ENCODE data around the gene CMIP.

DNA sequence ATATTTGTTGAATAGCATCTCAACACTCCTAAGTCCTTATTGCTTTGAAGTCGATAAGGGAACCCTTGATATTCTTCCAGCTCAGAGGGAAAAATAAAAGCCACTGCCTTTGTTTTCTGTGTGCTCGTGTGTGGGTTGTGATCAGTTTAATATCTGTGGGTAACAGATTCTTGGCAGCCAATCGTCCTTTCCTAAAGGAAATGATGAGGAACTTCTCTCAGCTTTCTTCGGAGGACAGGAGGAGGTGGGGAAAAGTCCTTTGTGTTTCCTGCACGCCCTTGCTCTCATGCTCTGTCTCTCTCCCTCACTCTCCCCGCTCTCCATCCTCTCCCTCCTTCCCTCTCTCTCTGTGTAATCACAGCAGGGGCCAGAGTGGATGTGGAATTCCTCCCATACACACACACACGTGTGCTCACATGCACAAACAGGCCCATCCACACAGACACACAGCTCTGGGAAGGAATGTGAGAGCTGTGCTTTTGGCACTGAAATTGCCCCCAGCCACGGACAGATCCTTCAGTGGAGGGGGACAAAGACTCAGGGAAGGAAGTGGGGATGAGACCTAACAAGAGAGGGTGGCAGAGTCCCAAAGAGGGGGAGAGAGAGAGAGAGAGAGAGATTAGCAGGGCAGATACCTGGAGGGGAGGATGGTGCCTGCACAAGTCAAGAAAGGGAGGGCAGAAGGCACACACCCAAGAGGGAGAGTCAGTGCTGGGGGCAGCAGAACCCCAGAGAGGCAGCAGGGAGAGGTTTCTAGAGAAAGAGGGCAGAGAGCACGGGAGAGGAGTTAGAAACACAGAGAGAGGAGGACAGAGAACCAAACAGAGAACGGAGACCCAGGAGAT lies 250.9 kb downstream of the CMIP start:
- no peak for TF ChIP-seq CTCF (IDR thresholded peaks at IDR 0.05)
- no peak for TF ChIP-seq POLR2A (IDR thresholded peaks at IDR 0.05)

Measured in Peyer's patch (tissue), 4 donors.